NCI-H460 (cell line): ENCODE data around the gene PLIN4. TPM values are rescaled to one million over a fixed set of nuclear protein-coding genes. Genes with fewer than 3 reads are reported as not detected.
A peak's percentile ranks its signal among the peaks of the same experiment; 100 is the strongest.
"Not testable (repeated sequence)": the region's sequence is repeated elsewhere in the genome, so short reads cannot be mapped to it uniquely, and the experiment has no call there.

ENCODE experiments used
- DNase-seq: peaks from one replicate; pipeline ENCODE4 v3.0.0-alpha.2; 2016; ENCODE audit warnings: low read depth; ENCODE audit errors: extremely low read depth
- total RNA-seq: library from RNA; depleted of rRNA; stranded (reverse); fragments of >200 nt; shearing (Covaris generic); gene quantifications from 2 replicates; pipeline ENCODE4 v1.2.3, GENCODE V29; 2014

PLIN4 gene
- total RNA-seq, 1 experiment from 2014 or later: 0.02 TPM

DNA sequence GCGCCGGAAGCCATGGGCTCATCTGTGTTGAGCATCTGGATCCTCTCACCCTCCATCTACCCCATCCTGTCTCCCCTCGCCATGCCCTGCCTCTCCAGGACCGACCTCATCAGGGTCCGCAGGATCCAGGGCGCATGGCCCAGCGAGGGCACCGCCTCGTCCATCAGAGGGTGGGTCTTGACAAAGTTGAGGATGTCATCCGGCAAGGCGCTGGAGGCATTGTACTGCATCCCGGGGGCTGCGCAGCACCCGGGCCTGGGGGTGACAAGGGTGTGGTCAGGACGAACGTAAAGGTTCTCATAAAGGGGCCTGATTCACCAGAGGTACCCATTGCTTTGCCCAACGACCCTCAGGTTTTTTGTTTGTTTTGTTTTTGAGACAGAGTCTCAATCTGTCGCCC lies 31.7 kb upstream of the PLIN4 start:
- no peak for DNase-seq

DNA sequence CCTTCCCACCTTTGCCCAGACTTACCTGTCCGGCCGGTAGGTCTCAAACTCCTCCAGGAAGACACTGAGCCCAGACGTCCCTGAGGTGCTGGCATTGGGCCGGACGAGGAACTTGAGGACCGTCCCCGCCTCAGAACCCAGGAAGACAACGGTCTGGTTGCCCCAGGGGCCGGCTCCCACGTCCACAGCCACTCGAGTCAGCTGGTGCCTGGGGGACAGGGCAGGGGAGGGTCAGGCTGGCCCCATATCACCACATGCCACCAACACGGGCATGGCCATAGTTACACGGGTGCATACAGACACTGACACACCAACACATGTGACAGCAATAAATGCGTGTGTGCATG lies 29.9 kb upstream of the PLIN4 start:
- DNase-seq: no peak

- DNase-seq: peak; percentile 15
These were observed 29.3 kb upstream of the PLIN4 start for GRCh38 chr19:4547303-4548237.

DNA sequence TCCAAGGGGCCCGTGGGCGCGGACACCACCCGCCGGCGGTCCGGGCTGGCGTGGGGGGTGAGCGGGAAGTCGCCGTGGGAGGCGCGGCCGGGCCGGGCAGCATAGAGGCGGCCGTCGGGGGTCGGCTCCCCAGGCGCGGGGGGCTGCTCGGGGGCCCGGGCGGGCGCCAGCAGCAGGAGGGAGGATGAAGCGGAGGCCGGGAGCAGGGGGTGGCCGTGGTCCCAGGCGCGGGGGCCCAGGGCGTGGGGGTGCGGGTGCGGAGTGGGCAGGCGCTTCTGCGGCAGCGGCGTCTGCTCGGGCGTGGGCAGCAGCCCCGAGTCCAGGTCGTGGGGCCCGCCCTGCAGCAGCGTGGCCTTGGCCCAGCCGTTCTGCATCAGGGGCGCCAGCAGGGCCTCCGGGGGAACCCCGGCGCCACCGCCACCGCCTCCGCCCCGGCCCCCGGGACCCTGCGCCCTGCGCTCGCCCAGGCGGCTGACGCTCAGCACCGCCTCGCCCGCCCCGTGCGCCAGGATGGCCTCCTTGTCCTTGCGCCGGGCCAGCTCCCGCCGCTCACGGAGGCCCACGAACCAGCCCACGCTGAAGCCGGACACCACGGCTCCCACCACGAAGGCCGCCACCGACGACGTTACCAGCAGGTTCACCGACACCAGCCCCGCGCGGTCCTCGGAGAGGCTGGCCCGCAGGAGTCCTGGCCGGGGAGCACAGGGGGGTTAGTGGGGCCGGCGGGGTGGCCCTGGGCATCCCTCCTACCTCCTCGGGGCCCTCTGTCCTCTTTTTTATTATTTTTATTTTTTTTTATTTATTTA lies 25.8 kb upstream of the PLIN4 start:
- no peak for DNase-seq

DNA sequence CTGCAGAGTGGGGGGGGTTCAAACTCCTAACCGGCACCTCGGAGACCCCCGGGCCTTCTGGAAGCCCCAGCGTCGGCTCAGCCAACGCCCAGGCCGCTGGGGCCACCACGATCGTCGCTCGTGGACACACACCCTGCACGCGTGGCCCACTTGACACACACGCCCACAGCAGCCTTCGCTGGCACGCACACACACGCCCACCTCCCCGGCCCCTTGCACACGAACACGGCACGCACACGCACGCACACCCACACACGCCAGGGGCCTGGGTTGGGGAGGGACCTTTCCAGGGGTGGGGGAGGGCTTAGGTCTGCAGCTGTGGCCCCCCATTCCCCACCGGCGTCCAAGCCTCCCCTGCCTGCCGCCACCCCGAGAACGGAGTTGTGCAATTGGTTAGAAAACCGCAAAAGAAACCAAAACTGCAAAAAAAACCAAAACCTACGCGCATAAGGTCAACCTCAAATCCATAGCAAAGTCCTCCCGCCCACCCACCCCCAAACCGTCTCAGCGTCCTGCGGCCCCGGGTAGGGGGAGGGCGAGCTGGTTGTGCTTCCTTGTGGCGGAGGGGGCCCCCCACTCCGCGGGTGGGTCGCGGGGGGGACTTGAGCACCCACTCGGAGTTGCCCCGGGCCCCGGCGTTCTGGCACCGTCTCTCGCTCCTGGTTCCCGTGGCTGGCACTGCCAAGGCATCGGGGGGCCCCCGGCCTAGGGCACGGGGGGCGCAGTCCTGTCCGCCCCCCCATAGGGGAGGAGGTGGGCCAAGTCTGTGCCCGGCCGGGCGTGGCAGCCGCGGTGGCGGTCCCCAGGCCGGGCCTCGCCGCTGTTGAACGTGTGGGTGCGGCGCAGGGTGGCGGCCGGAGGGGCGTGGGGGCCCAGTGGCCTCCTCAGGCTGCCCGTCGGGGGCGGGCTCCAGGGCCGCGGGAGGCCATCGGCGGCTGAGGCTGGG lies 24.9 kb upstream of the PLIN4 start:
- DNase-seq: no peak

DNA sequence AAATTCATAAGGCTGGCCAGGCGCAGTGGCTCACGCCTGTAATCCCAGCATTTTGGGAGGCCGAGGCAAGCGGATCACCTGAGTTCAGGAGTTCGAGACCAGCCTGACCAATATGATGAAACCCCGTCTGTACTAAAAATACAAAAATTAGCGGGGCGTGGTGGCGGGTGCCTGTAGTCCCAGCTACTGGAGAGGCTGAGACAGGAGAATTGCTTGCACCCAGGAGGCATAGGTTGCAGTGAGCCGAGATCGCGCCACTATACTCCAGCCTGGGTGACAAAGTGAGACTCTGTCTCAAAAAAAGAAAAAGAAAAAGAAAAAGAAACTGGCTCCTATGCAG lies 23.5 kb upstream of the PLIN4 start:
- not testable (repeated sequence) for DNase-seq

- DNase-seq: no peak
These were observed 23.0 kb upstream of the PLIN4 start for GRCh38 chr19:4541114-4541805.

DNA sequence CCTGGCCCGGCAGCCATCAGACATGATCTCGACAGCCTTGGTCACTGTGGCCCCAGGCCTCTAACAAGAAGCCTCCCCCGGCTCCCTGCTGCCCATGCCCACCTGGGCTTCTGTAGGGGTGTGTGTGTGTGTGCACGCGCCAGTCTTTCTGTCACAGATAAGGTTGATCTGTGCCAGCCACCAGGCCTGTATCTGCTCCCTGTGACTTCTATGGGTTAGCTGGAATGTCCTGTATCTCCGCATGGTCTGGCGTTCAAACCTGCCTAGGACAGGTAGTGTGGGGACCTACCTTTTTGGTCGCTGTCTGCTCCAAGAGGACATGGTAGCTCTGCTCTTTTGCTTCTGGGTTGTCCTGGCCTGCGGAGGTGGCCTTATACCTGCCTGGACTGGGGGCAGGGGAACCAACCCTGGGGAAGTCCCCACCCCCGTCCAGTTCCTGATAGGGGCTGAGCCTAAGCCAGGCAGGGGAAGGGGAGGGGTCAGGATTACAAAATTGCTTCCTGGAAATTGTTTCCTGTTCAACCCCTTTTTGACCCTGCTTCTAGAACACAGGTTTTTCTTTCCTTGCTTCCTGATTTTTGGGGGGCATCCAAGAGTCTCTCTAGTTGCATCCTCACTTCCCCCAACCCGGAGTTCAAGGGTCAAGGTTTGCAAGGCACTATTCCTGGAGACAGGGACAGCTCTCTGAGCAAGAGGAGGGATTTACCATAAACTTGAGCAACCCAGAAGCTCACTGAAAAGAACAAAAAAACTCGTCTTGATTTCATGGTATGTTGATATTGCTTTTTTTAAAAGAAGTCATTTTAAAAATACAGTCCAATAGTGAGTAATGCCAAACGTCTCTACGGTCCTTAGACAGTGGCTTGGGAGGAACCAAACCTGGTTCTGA lies 21.7 kb upstream of the PLIN4 start, which contains the start of gene LRG1:
LRG1 (minus strand) TSS at position 344 of the 889 bp plus-strand sequence; CDS start at position 321, 23 bp downstream.
- DNase-seq: no peak

GRCh38 chr19:4539169-4539692 lies 20.9 kb upstream of the PLIN4 start:
- no peak for DNase-seq

DNA sequence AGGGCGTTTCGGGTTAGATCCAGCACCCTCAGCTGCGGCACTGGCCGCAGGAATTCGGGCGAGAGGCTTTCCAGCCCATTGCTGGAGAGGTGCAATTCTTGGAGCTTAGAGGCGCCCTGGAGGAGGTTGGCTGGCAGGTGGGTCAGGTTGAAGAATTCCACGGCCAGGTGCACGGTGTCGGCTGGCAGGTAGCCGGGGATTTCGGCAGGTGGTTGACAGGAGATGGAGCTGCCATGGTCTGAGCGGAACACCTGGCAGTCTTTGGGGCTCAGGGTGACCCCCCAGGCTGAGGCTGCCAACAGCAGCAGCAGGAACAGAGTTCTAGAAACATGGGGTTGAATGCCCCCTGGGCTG lies 20.3 kb upstream of the PLIN4 start:
- DNase-seq: no peak

- DNase-seq: no peak
These were observed 19.8 kb upstream of the PLIN4 start for GRCh38 chr19:4537953-4538600.

DNA sequence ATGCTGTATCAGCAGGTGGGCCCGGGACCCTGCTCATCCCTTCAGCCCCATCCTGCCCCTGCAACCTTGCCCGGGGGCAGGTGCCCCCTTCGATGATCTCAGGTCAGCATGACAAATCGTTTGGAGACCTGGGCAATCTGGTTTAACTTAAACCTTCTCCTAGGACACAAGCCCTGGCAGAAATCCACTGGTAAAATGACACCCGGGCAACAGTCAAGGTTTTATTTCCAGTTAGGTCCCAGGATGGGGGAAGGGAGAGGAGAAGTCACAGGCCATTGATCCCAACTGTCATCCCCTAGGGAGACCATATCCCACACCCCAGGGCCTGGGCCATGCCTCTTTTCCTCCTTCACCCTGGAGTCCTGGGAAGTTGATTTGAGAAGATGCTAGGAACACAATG lies 18.5 kb upstream of the PLIN4 start:
- DNase-seq: no peak

- peak; percentile 44 for DNase-seq
These were observed 16.8 kb upstream of the PLIN4 start, which contains the start of gene PLIN5 for GRCh38 chr19:4534836-4535658. Gene PLIN5, minus strand, starts transcription at chr19:4535224. Its CDS starts 1,150 bp downstream, at chr19:4534074.

DNA sequence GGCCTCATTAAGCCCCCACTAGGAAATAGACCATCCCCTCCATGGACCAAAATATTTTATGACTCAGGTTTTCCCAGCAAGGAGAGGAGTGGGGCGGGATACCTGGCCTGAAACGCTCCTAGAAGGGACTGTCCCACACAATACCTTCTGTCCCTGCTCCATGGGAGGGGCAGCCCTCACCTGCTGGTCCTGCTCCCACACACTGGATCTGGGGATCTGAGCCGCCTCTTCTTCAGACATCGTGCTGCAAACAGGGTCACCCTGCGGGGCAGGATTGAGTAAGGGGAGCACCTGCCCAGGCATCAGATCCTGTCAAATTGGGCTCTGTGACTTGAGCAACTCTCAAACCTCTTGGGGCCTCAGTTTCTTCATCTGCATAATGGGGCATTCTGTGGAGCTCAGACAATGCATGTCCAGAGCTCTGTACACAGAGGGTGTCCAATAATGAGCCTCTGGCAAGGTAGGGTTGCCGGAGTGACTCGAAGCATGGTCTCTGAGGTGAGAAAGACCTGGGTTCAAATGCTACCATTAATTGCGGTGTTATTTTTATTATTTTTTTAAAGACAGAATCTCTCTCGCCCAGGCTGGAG lies 15.6 kb upstream of the PLIN4 start:
- DNase-seq: no peak

DNA sequence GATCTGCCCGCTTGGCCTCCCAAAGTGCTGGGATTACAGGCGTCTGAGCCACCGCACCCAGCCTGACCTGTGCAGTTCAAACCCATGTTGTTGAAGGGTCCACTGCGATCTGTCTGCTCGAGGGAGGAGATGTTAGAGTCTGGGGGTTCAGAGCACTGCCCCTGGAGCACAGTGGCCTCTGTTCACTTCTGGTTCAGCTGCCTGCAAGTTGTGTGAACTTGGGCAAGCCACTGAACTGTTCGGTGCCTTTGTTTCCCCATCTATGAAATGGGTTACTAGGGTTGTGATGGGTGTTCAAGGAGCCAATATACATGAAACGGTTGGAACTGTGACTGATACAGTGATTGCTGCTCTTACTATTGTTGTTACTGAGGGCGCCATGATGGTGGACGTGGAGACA lies 15.0 kb upstream of the PLIN4 start:
- no peak for DNase-seq

DNA sequence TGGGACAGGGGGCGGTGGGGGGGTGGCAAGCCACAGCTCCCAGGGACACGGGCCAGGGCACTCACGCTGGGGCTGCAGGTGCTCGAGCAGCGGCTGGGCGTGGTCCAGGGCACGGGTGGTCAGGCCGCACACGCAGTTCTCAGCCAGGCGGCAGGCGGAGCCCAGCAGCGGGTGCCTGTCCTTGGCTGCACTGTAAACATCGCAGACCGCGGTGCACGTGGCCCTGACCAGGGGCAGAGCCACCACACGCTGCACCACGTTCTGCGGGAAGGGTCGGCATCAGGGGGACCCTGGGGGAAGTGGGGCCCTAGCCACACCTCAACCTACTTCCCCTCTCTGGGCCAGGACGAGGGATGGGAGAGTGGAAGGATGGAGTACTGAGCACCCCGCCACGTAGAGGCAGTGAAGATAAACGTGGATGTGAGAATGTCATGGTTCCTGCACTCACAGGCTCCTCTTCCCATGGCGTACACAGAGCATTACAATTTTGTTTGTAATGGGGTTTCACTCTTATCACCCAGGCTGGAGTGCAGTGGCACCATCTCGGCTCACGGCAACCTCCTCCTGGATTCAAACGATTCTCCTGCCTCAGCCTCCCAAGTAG lies 13.4 kb upstream of the PLIN4 start:
- DNase-seq: no peak
